ENCODE data around the gene EEF1AKMT4.

The EEF1AKMT4 gene

GRCh38 chr3:184275961-184276910, 26.8 kb downstream of the EEF1AKMT4 start, which contains the start of gene ECE2:
ECE2 (plus strand) TSS chr3:184276022; CDS start chr3:184276154, 132 bp downstream.
- H3K36me3 ChIP-seq: no peaks in the 10 kb centered on the region
- peak within 1 kb of the TSS; percentile 28 for H3K4me3 ChIP-seq (ENCODE audit: low read depth, low read length)
- no peaks in the 10 kb centered on the region for H3K4me1 ChIP-seq
- no peaks in the 10 kb centered on the region for H3K27me3 ChIP-seq
- DNase-seq: no peak
- TF ChIP-seq, protein P1, sequence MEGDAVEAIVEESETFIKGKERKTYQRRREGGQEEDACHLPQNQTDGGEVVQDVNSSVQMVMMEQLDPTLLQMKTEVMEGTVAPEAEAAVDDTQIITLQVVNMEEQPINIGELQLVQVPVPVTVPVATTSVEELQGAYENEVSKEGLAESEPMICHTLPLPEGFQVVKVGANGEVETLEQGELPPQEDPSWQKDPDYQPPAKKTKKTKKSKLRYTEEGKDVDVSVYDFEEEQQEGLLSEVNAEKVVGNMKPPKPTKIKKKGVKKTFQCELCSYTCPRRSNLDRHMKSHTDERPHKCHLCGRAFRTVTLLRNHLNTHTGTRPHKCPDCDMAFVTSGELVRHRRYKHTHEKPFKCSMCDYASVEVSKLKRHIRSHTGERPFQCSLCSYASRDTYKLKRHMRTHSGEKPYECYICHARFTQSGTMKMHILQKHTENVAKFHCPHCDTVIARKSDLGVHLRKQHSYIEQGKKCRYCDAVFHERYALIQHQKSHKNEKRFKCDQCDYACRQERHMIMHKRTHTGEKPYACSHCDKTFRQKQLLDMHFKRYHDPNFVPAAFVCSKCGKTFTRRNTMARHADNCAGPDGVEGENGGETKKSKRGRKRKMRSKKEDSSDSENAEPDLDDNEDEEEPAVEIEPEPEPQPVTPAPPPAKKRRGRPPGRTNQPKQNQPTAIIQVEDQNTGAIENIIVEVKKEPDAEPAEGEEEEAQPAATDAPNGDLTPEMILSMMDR (IDR thresholded peaks at IDR 0.05; ENCODE audit: low read depth, low read length): no peak
- H3K9me3 ChIP-seq: no peaks in the 10 kb centered on the region

DNA sequence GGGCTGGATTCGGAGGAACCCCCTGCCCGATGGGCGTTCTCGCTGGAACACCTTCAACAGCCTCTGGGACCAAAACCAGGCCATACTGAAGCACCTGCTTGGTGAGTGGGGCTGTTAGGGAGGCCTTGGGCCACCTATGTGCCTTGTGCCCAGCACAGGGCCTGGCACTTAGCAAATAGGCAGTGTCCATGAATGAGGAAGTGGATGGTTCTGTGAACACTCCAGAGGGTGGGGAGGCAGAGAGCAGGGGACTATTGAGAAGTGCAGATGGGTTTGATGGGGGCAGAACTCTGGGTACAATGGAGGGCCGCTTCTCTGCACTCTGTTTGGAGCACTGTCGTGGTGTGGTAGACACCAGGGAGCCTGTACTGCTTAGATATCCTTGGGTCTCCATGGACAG, 27.9 kb downstream of the EEF1AKMT4 start:
- DNase-seq: no peak
- Histone ChIP-seq H3K27me3 (no peaks in the 10 kb centered on the region), H3K4me1 (no peaks in the 10 kb centered on the region), H3K36me3 (no peaks in the 10 kb centered on the region), H3K9me3 (no peaks in the 10 kb centered on the region), H3K4me3 (ENCODE audit: low read depth, low read length) (no peak overlapping the region)
- TF ChIP-seq, protein P1 (IDR thresholded peaks at IDR 0.05; ENCODE audit: low read depth, low read length): no peak

- Histone ChIP-seq H3K4me1 (no peaks in the 10 kb centered on the region), H3K27me3 (no peaks in the 10 kb centered on the region), H3K9me3 (no peaks in the 10 kb centered on the region), H3K36me3 (no peaks in the 10 kb centered on the region), H3K4me3 (ENCODE audit: low read depth, low read length) (no peak overlapping the region)
- TF ChIP-seq, protein P1 (IDR thresholded peaks at IDR 0.05; ENCODE audit: low read depth, low read length): no peak
- DNase-seq: no peak
Observed at GRCh38 chr3:184282941-184283340, 33.5 kb downstream of the EEF1AKMT4 start.

- TF ChIP-seq, protein P1 (IDR thresholded peaks at IDR 0.05; ENCODE audit: low read depth, low read length): no peak
- Histone ChIP-seq H3K9me3 (no peaks in the 10 kb centered on the region), H3K4me1 (no peaks in the 10 kb centered on the region), H3K27me3 (no peaks in the 10 kb centered on the region), H3K4me3 (ENCODE audit: low read depth, low read length) (no peak overlapping the region), H3K36me3 (no peaks in the 10 kb centered on the region)
- DNase-seq: no peak
Observed at GRCh38 chr3:184283681-184284080, 34.2 kb downstream of the EEF1AKMT4 start.

DNA sequence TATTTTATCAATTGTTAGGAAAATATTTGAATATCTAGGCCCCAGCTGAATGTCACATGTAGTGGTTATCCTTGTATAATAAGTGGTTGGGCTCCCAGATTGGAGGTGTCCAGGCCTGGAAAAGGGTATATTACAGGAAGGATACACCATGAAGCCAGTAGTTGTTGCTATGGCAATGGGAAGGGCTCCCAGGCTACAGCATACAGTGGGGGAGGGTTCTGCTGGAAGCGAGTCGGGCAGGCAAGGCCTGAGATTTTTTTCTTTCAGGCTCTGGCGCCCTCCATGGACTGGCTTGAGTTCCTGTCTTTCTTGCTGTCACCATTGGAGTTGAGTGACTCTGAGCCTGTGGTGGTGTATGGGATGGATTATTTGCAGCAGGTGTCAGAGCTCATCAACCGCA, 35.2 kb downstream of the EEF1AKMT4 start:
- DNase-seq: peak; percentile 90
- TF ChIP-seq, protein P1 (IDR thresholded peaks at IDR 0.05; ENCODE audit: low read depth, low read length): peak; percentile 83
- no peaks in the 10 kb centered on the region for H3K36me3 ChIP-seq

GRCh38 chr3:184289426-184289938, 40.0 kb downstream of the EEF1AKMT4 start:
- TF ChIP-seq, protein P1 (IDR thresholded peaks at IDR 0.05; ENCODE audit: low read depth, low read length): peak; percentile 84
- no peaks in the 10 kb centered on the region for H3K27me3 ChIP-seq
- no peaks in the 10 kb centered on the region for H3K9me3 ChIP-seq
- H3K4me1 ChIP-seq: no peaks in the 10 kb centered on the region
- H3K36me3 ChIP-seq: no peaks in the 10 kb centered on the region
- no peak overlapping the region for H3K4me3 ChIP-seq (ENCODE audit: low read depth, low read length)
- DNase-seq: peak; percentile 81

More for the DNA sequence above, 35.2 kb downstream of the EEF1AKMT4 start:
- H3K4me1 ChIP-seq: no peaks in the 10 kb centered on the region
- no peak overlapping the region for H3K4me3 ChIP-seq (ENCODE audit: low read depth, low read length)
- H3K9me3 ChIP-seq: no peaks in the 10 kb centered on the region
- no peaks in the 10 kb centered on the region for H3K27me3 ChIP-seq

Measured in BE2C (cell line).